PC-3 (cell line): Measurements from ENCODE around the gene SMC1B.

Source experiments
- EZH2 ChIP-seq: fragments of 300-600 bp; sonication (generic); IDR thresholded peaks from one replicate; pipeline ENCODE4 v1.6.1; 2017; ENCODE audit warnings: antibody characterized with exemption, mild to moderate bottlenecking, low read length; ENCODE audit not compliant: unreplicated experiment
- TF ChIP-seq, protein P1 (sequence below): fragments of 300-600 bp; sonication (generic); conservative IDR thresholded peaks from 2 replicates; pipeline ENCODE4 v1.5.1; 2017; ENCODE audit warnings: antibody characterized with exemption, low read depth, mild to moderate bottlenecking, low read length

DNA sequence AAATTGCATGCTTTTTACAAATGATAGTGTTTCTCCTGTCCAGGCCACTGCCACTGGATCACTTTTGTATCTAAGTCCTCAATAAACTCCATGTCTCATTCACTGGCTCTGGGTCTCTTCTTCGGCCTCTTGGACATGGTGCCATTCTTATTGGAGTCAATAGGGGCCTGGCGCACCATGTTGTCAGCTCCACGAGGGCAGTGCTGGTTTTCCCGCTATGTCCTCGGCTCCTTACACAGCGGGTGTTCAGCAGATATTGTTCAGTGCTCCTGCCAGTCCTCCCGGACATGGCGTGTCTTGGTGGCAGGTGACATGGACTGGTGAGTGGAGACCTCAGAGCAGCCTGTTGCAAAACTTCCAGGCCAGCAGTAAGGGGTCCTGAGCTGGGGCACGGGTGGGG, 107.3 kb downstream of the SMC1B start:
- TF ChIP-seq, protein P1, sequence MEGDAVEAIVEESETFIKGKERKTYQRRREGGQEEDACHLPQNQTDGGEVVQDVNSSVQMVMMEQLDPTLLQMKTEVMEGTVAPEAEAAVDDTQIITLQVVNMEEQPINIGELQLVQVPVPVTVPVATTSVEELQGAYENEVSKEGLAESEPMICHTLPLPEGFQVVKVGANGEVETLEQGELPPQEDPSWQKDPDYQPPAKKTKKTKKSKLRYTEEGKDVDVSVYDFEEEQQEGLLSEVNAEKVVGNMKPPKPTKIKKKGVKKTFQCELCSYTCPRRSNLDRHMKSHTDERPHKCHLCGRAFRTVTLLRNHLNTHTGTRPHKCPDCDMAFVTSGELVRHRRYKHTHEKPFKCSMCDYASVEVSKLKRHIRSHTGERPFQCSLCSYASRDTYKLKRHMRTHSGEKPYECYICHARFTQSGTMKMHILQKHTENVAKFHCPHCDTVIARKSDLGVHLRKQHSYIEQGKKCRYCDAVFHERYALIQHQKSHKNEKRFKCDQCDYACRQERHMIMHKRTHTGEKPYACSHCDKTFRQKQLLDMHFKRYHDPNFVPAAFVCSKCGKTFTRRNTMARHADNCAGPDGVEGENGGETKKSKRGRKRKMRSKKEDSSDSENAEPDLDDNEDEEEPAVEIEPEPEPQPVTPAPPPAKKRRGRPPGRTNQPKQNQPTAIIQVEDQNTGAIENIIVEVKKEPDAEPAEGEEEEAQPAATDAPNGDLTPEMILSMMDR: no peak
- no peak for TF ChIP-seq EZH2
